BLaER1 (cell line): ENCODE results near the gene PTGIR.

ENCODE experiments used
- H3K27ac ChIP-seq: shearing (Covaris generic); formaldehyde crosslinking; 2 replicates; pipeline ENCODE4 v1.8.1; 2022
- H3K27me3 ChIP-seq: shearing (Covaris generic); formaldehyde crosslinking; 2 replicates; pipeline ENCODE4 v1.8.1; 2022
- H3K36me3 ChIP-seq: shearing (Covaris generic); formaldehyde crosslinking; 2 replicates; pipeline ENCODE4 v1.8.1; 2022
- H3K4me1 ChIP-seq: shearing (Covaris generic); formaldehyde crosslinking; 2 replicates; pipeline ENCODE4 v1.8.1; 2022
- H3K4me2 ChIP-seq: shearing (Covaris generic); formaldehyde crosslinking; 2 replicates; pipeline ENCODE4 v1.8.1; 2022
- H3K4me3 ChIP-seq: shearing (Covaris generic); formaldehyde crosslinking; 2 replicates; pipeline ENCODE4 v1.8.1; 2022
- H3K9ac ChIP-seq: shearing (Covaris generic); formaldehyde crosslinking; 2 replicates; pipeline ENCODE4 v1.8.1; 2022
- H3K9me3 ChIP-seq: shearing (Covaris generic); formaldehyde crosslinking; 2 replicates; pipeline ENCODE4 v1.8.1; 2022
- H4K20me1 ChIP-seq: shearing (Covaris generic); formaldehyde crosslinking; 2 replicates; pipeline ENCODE4 v1.8.1; 2022
- Cebpa-rat ChIP-seq: shearing (Covaris generic); IDR thresholded peaks from 2 replicates; pipeline ENCODE4 v1.8.1; 2022

The PTGIR gene

DNA sequence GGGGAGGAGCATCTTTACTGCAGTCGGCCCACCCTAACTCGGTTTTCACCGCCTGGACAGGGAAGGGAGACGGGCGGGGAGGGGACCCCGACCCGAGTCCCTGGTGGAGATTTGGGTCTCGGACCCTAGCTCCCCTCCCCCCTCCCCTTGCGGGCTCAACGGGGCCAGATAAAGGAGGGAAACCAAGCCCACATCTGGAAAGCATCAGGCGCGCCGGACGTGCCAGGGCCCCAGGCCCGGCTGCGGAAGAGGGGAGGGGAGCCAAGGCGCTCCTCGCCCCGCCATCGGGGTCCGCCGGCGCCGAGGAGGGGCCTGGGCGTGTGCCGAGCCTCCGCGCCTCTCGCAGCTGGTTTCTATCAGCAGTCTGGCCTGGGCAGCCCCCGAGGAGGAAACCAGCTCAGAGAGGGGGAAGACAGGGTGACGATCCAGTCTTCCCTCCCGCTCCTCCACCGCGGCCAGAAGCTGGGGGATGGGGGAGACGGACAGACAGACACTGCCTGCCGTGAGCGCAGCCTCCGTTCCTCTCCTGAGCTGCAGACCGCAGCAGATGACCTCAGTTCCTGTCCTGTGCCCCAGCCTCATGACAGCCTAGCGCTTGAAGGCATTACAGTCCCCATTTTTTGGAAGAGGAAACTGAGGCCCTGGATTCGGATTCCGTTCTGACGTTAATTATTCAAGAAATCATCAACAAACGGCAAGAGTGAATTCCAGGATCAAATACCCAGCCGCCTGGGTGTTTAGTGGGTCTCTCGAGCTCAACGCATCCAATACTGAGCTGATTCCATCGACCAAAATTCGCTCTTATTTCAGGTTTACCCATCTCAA is 14.7 kb upstream of the PTGIR start:
- peaks cover 48% of the 10 kb centered on the region for H3K27me3 ChIP-seq

GRCh38 chr19:46637224-46637623 is 12.3 kb upstream of the PTGIR start:
- Histone ChIP-seq H3K9me3 (no peaks in the 10 kb centered on the region), H3K36me3 (no peaks in the 10 kb centered on the region), H3K27ac (no peak overlapping the region), H3K4me2 (no peak overlapping the region), H3K4me3 (no peak overlapping the region), H4K20me1 (no peaks in the 10 kb centered on the region), H3K27me3 (peaks cover 59% of the 10 kb centered on the region), H3K4me1 (peaks cover 44% of the 10 kb centered on the region), H3K9ac (no peak overlapping the region)
- TF ChIP-seq Cebpa-rat: no peak

More for the DNA sequence above, 14.7 kb upstream of the PTGIR start:
- no peaks in the 10 kb centered on the region for H4K20me1 ChIP-seq
- H3K9ac ChIP-seq: peak overlapping the region; percentile 63
- H3K27ac ChIP-seq: no peak overlapping the region
- no peaks in the 10 kb centered on the region for H3K36me3 ChIP-seq
- no peak for TF ChIP-seq Cebpa-rat
- H3K4me3 ChIP-seq: peak overlapping the region; percentile 73
- peak overlapping the region; percentile 95 for H3K4me2 ChIP-seq
- no peaks in the 10 kb centered on the region for H3K9me3 ChIP-seq
- H3K4me1 ChIP-seq: peaks cover 32% of the 10 kb centered on the region

DNA sequence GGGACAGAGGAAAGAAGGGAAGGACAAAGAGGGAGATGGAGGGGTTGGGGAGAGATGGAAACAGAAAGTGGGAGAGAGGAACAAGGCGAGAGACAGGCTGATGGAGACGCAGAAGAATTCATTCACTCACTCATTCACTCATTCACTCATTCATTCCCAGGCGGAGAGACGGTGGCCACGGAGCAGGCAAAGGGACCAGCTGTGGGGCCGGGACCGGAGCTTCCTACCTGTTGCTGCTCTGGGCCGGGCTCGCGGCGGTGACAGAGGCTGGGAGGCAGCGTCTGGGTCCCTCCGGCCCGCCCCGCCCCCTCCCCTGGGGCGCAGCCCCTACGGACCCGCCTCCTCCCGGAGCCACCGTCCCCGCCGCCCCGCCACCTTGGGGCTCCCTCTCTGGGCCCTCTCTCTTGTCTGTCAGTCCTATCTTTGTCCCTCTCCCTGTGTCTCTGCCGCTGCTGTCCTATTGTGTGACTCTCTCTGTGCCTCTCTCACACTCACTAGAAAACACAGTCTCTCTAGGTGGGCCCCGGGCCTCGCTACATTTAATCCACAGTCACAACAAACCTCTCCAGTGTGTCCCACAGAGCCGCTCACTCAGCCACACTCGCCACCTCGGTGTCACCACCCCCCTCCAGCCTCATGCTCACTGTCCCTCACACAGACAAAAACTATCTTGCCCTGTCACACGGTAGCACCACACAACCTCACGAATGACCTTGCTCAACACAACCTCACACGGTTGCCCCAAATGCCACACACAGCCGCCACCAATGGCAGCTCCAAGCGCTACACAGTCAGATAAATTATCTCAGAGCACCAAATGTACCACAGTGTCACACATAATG is 11.3 kb upstream of the PTGIR start, which contains the start of gene GNG8:
Gene GNG8, minus strand, starts transcription at position 283 of the 842 bp plus-strand sequence. CDS start 1,520 bp downstream, outside the sequence.
- Histone ChIP-seq H3K9ac (no peak within 1 kb of the TSS), H3K9me3 (no peaks in the 10 kb centered on the region), H3K27me3 (peaks cover 59% of the 10 kb centered on the region), H3K4me3 (no peak within 1 kb of the TSS; the same call in 1 of the 2 replicates), H3K4me2 (peak within 1 kb of the TSS; percentile 84), H3K36me3 (no peaks in the 10 kb centered on the region), H4K20me1 (no peaks in the 10 kb centered on the region), H3K4me1 (peaks cover 50% of the 10 kb centered on the region), H3K27ac (no peak within 1 kb of the TSS)
- no peak for TF ChIP-seq Cebpa-rat

GRCh38 chr19:46634656-46635218 is 9.8 kb upstream of the PTGIR start:
- peak overlapping the region; percentile 58 for H3K4me3 ChIP-seq
- peaks cover 50% of the 10 kb centered on the region for H3K27me3 ChIP-seq
- peaks cover 57% of the 10 kb centered on the region for H3K4me1 ChIP-seq
- H3K9me3 ChIP-seq: no peaks in the 10 kb centered on the region
- H3K4me2 ChIP-seq: peak overlapping the region; percentile 84
- H3K27ac ChIP-seq: no peak overlapping the region
- no peak for TF ChIP-seq Cebpa-rat
- H3K36me3 ChIP-seq: no peaks in the 10 kb centered on the region
- no peaks in the 10 kb centered on the region for H4K20me1 ChIP-seq
- no peak overlapping the region for H3K9ac ChIP-seq

GRCh38 chr19:46634045-46634655 is 9.3 kb upstream of the PTGIR start:
- Histone ChIP-seq H3K27ac (no peak overlapping the region; the same call in 1 of the 2 replicates), H3K9ac (peak overlapping the region; percentile 48; the same call in 1 of the 2 replicates), H4K20me1 (no peaks in the 10 kb centered on the region), H3K36me3 (no peaks in the 10 kb centered on the region), H3K4me1 (peaks cover 57% of the 10 kb centered on the region), H3K9me3 (no peaks in the 10 kb centered on the region), H3K27me3 (peaks cover 44% of the 10 kb centered on the region), H3K4me2 (peak overlapping the region; percentile 96), H3K4me3 (peak overlapping the region; percentile 62)
- no peak for TF ChIP-seq Cebpa-rat

DNA sequence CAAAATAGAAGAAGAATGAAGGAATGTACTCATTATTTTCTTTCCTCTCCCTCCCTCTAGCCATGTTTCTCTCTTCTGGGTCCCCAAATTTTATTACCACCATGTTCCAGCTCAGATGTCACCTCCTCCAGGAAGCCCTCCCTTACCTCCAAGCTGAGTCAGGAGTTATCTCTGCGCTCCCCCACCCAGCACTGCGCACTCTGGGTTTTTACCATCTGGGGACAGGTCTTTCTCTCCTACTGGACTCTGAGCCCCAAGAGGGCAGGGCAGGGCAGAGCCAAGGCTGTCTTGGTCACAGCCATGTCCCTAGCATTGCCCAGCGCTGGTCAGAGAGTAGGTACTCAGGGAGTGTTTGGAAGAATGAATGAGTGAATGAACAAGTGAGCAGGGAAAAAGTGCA is 8.2 kb upstream of the PTGIR start:
- Histone ChIP-seq H3K4me2 (peak overlapping the region; percentile 96), H4K20me1 (no peaks in the 10 kb centered on the region), H3K4me1 (peaks cover 57% of the 10 kb centered on the region), H3K9ac (peak overlapping the region; percentile 48; the same call in 1 of the 2 replicates), H3K27me3 (peaks cover 42% of the 10 kb centered on the region), H3K4me3 (peak overlapping the region; percentile 62; the same call in 1 of the 2 replicates), H3K9me3 (no peaks in the 10 kb centered on the region), H3K27ac (no peak overlapping the region), H3K36me3 (no peaks in the 10 kb centered on the region)
- no peak for TF ChIP-seq Cebpa-rat

- no peaks in the 10 kb centered on the region for H3K9me3 ChIP-seq
- peaks cover 26% of the 10 kb centered on the region for H3K27me3 ChIP-seq
- H4K20me1 ChIP-seq: no peaks in the 10 kb centered on the region
- no peak overlapping the region for H3K4me3 ChIP-seq
- TF ChIP-seq Cebpa-rat: no peak
- H3K4me1 ChIP-seq: peaks cover 69% of the 10 kb centered on the region
- no peak overlapping the region for H3K4me2 ChIP-seq
- H3K9ac ChIP-seq: no peak overlapping the region
- no peaks in the 10 kb centered on the region for H3K36me3 ChIP-seq
- H3K27ac ChIP-seq: no peak overlapping the region
Observed at GRCh38 chr19:46631481-46631880, 6.6 kb upstream of the PTGIR start.

DNA sequence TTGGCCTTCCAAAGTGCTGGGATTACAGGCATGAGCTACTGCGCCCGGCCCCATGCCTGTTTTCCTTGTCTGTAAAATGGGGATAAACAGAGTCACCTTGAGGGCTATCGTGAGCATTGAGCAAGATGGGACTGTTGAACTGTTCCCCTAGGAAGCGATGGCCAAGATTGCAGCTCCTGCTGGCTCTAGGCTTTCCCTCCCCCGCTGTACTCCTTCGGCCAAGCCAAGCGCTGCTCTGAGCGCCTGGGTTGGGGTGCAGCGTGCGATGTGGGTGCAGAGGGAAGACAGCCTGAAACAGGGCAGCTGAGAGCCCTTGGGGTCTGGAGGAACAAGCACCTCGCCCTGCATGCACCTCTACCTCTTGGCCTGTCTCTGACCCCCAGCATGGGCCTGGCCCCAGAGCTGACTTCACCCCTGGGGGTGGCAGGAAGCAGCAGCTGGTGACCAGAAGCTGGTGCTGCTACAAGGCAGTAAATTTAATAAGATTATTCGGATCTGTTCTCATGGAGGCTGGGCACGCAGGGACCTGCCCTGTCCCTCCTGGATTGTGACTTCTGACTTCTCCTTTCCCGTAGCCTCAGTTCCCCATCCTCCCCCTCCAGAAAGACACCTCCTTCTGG is 5.8 kb upstream of the PTGIR start:
- Histone ChIP-seq H3K27me3 (peaks cover 19% of the 10 kb centered on the region), H3K4me1 (peaks cover 69% of the 10 kb centered on the region)

More for the DNA sequence above, 5.8 kb upstream of the PTGIR start:
- Histone ChIP-seq H3K4me2 (0 out of 2 replicates have a peak overlapping the region, but pooled peaks have one; percentile 9), H3K27ac (no peak overlapping the region), H4K20me1 (no peaks in the 10 kb centered on the region), H3K36me3 (no peaks in the 10 kb centered on the region), H3K9ac (no peak overlapping the region), H3K4me3 (no peak overlapping the region), H3K9me3 (no peaks in the 10 kb centered on the region)
- no peak for TF ChIP-seq Cebpa-rat
